ENCODE results near the gene CLDN7. TPM values are rescaled to one million over a fixed set of nuclear protein-coding genes. Genes with fewer than 3 reads are reported as not detected.

The CLDN7 gene
- 0.10 TPM for polyA plus RNA-seq (2013, experiment 1 of 2)
- 0.11 TPM for polyA plus RNA-seq (2013, experiment 2 of 2)

- H3K4me1 ChIP-seq (ENCODE audit: control insufficient read depth in 2 of 2, insufficient read depth in 1 of 2, low read depth in 1 of 2, low read length in 2 of 2) = peaks cover 7 to 11% of the 10 kb centered on the region in 2 donors
- H3K79me1 ChIP-seq (ENCODE audit: low read depth, low read length) = peaks cover 3% of the 10 kb centered on the region
- H3K23ac ChIP-seq (ENCODE audit: low read depth, low read length, poor library complexity) = peak within 1 kb of the TSS; percentile 100
- H2AK5ac ChIP-seq (ENCODE audit: low read depth, low read length) = peak within 1 kb of the TSS; percentile 96
- no peak within 1 kb of the TSS for H3K27ac ChIP-seq (replicated peaks; ENCODE audit: low read length)
- peak within 1 kb of the TSS; percentile 94 for H2BK15ac ChIP-seq (ENCODE audit: low read length)
- no CpG with 5 or more reads among the region's 64 CpGs for WGBS, 2 donors (ENCODE audit: extremely low coverage in 2 of 2, insufficient read length in 2 of 2, insufficient replicate concordance in 1 of 2)
- H3K36me3 ChIP-seq (replicated peaks in 1 of 2; ENCODE audit: control insufficient read depth in 2 of 2, insufficient read depth in 2 of 2, low read length in 2 of 2) = peaks cover 13 to 34% of the 10 kb centered on the region in 2 donors
- no peak within 1 kb of the TSS for H2BK120ac ChIP-seq (ENCODE audit: low read depth, low read length)
- peak within 1 kb of the TSS; percentile 92 for H3K18ac ChIP-seq (ENCODE audit: low read length)
- H3K9ac ChIP-seq (ENCODE audit: low read depth, low read length, poor library complexity) = peak within 1 kb of the TSS; percentile 60
- no peak within 1 kb of the TSS for H4K8ac ChIP-seq (ENCODE audit: low read depth, low read length)
- peak within 1 kb of the TSS; percentile 30 for H2BK12ac ChIP-seq (ENCODE audit: low read length)
- no peak within 1 kb of the TSS for H4K91ac ChIP-seq (ENCODE audit: low read depth, low read length, poor library complexity)
- H2BK5ac ChIP-seq (ENCODE audit: low read length) = peak within 1 kb of the TSS; percentile 90
- peak within 1 kb of the TSS in 1 of 2 donors; percentile 73 for H3K4me3 ChIP-seq (ENCODE audit: low read length in 2 of 2)
- peak within 1 kb of the TSS; percentile 53 for H3K4ac ChIP-seq (ENCODE audit: low read length)
- peaks cover 0 to 1% of the 10 kb centered on the region in 2 donors for H3K9me3 ChIP-seq (replicated peaks in 1 of 2; ENCODE audit: control insufficient read depth in 2 of 2, insufficient read depth in 1 of 2, low read depth in 1 of 2, low read length in 2 of 2)
- peak within 1 kb of the TSS; percentile 89 for H3K14ac ChIP-seq (ENCODE audit: low read length)
- H3K27me3 ChIP-seq (ENCODE audit: control insufficient read depth in 3 of 3, insufficient read depth in 3 of 3, low read depth in 1 of 3, low read length in 3 of 3) = peaks cover 20 to 45% (median 44%) of the 10 kb centered on the region in 3 experiments
- peak within 1 kb of the TSS; percentile 89 for H3K4me2 ChIP-seq (ENCODE audit: insufficient read depth, low read length, poor library complexity, severe bottlenecking)
- H2AFZ ChIP-seq (ENCODE audit: low read length) = peak within 1 kb of the TSS; percentile 55
- no peak for DNase-seq (ENCODE audit: low spot score)
Measured at GRCh38 chr17:7262192-7262934, at the start of gene CLDN7. TSS of gene CLDN7 (minus strand) at chr17:7262478. CDS start at chr17:7262043, 435 bp downstream.

- Histone ChIP-seq H3K18ac (ENCODE audit: low read length) (no peak overlapping the region), H4K8ac (ENCODE audit: low read depth, low read length) (no peak overlapping the region), H2AK5ac (ENCODE audit: low read depth, low read length) (no peak overlapping the region), H3K79me1 (ENCODE audit: low read depth, low read length) (peaks cover 7% of the 10 kb centered on the region), H3K9me3 (replicated peaks in 1 of 2; ENCODE audit: control insufficient read depth in 2 of 2, insufficient read depth in 1 of 2, low read depth in 1 of 2, low read length in 2 of 2) (no peaks in the 10 kb centered on the region), H3K27me3 (ENCODE audit: control insufficient read depth in 3 of 3, insufficient read depth in 3 of 3, low read depth in 1 of 3, low read length in 3 of 3) (no peaks in the 10 kb centered on the region), H3K4me2 (ENCODE audit: insufficient read depth, low read length, poor library complexity, severe bottlenecking) (no peak overlapping the region), H3K4me1 (ENCODE audit: control insufficient read depth in 2 of 2, insufficient read depth in 1 of 2, low read depth in 1 of 2, low read length in 2 of 2) (peaks cover 8 to 18% of the 10 kb centered on the region in 2 donors), H3K4me3 (ENCODE audit: low read length in 2 of 2) (no peak overlapping the region), H3K36me3 (replicated peaks in 1 of 2; ENCODE audit: control insufficient read depth in 2 of 2, insufficient read depth in 2 of 2, low read length in 2 of 2) (peaks cover 47 to 59% of the 10 kb centered on the region in 2 donors), H2BK15ac (ENCODE audit: low read length) (no peak overlapping the region), H2BK5ac (ENCODE audit: low read length) (no peak overlapping the region), H3K23ac (ENCODE audit: low read depth, low read length, poor library complexity) (no peak overlapping the region), H4K91ac (ENCODE audit: low read depth, low read length, poor library complexity) (no peak overlapping the region), H3K4ac (ENCODE audit: low read length) (no peak overlapping the region), H3K9ac (ENCODE audit: low read depth, low read length, poor library complexity) (no peak overlapping the region), H2BK12ac (ENCODE audit: low read length) (no peak overlapping the region), H3K14ac (ENCODE audit: low read length) (no peak overlapping the region), H3K27ac (replicated peaks; ENCODE audit: low read length) (no peak overlapping the region), H2AFZ (ENCODE audit: low read length) (no peak overlapping the region), H2BK120ac (ENCODE audit: low read depth, low read length) (no peak overlapping the region)
- WGBS, 2 donors (ENCODE audit: extremely low coverage in 2 of 2, insufficient read length in 2 of 2, insufficient replicate concordance in 1 of 2) = 100% methylated on average over 1 of the region's 7 CpGs; no CpG with 5 or more reads in 1 of the 2 donors
- DNase-seq (ENCODE audit: low spot score) = no peak
Measured at GRCh38 chr17:7311110-7311705, 48.9 kb upstream of the CLDN7 start.

GRCh38 chr17:7309628-7310027, 47.4 kb upstream of the CLDN7 start:
- H4K8ac ChIP-seq (ENCODE audit: low read depth, low read length) = no peak overlapping the region
- no peak overlapping the region for H3K9ac ChIP-seq (ENCODE audit: low read depth, low read length, poor library complexity)
- no peak overlapping the region for H2BK120ac ChIP-seq (ENCODE audit: low read depth, low read length)
- H3K14ac ChIP-seq (ENCODE audit: low read length) = no peak overlapping the region
- no peak overlapping the region for H4K91ac ChIP-seq (ENCODE audit: low read depth, low read length, poor library complexity)
- H2AFZ ChIP-seq (ENCODE audit: low read length) = no peak overlapping the region
- DNase-seq (ENCODE audit: low spot score) = no peak
- no peak overlapping the region for H3K4ac ChIP-seq (ENCODE audit: low read length)
- no peaks in the 10 kb centered on the region for H3K9me3 ChIP-seq (replicated peaks in 1 of 2; ENCODE audit: control insufficient read depth in 2 of 2, insufficient read depth in 1 of 2, low read depth in 1 of 2, low read length in 2 of 2)
- H3K18ac ChIP-seq (ENCODE audit: low read length) = no peak overlapping the region
- H3K4me1 ChIP-seq (ENCODE audit: control insufficient read depth in 2 of 2, insufficient read depth in 1 of 2, low read depth in 1 of 2, low read length in 2 of 2) = peaks cover 8 to 13% of the 10 kb centered on the region in 2 donors
- peaks cover 3% of the 10 kb centered on the region for H3K79me1 ChIP-seq (ENCODE audit: low read depth, low read length)
- no peak overlapping the region for H3K27ac ChIP-seq (replicated peaks; ENCODE audit: low read length)
- H3K4me2 ChIP-seq (ENCODE audit: insufficient read depth, low read length, poor library complexity, severe bottlenecking) = no peak overlapping the region
- no peak overlapping the region for H2AK5ac ChIP-seq (ENCODE audit: low read depth, low read length)
- peaks cover 41 to 53% of the 10 kb centered on the region in 2 donors for H3K36me3 ChIP-seq (replicated peaks in 1 of 2; ENCODE audit: control insufficient read depth in 2 of 2, insufficient read depth in 2 of 2, low read length in 2 of 2)
- no peak overlapping the region for H2BK5ac ChIP-seq (ENCODE audit: low read length)
- WGBS, 2 donors (ENCODE audit: extremely low coverage in 2 of 2, insufficient read length in 2 of 2, insufficient replicate concordance in 1 of 2) = no CpG with 5 or more reads among the region's 12 CpGs
- no peaks in the 10 kb centered on the region for H3K27me3 ChIP-seq (ENCODE audit: control insufficient read depth in 3 of 3, insufficient read depth in 3 of 3, low read depth in 1 of 3, low read length in 3 of 3)
- no peak overlapping the region for H2BK12ac ChIP-seq (ENCODE audit: low read length)
- no peak overlapping the region for H2BK15ac ChIP-seq (ENCODE audit: low read length)
- H3K4me3 ChIP-seq (ENCODE audit: low read length in 2 of 2) = no peak overlapping the region
- no peak overlapping the region for H3K23ac ChIP-seq (ENCODE audit: low read depth, low read length, poor library complexity)
